K562 (cell line): ENCODE data around the gene NRXN2. TPM values are rescaled to one million over a fixed set of nuclear protein-coding genes. Genes with fewer than 3 reads are reported as not detected.

Experiments used
- ATAC-seq: fragments of 200-7000 bp; cut with Tn5 transposase; 3 replicates; pipeline ENCODE4 v1.9.1; 2020; ENCODE audit warnings: moderate library complexity
- BruUV-seq: library from RNA; stranded (reverse); fragments of 400-500 nt; replicated peaks from 2 replicates; lab custom pipeline; 2021; lab: Mats Ljungman, UMichigan
- CTCF ChIA-PET: fragments of 300-600 bp; formaldehyde crosslinking; extraction: SDS; loops from one replicate; lab custom pipeline; 2021; ENCODE audit warnings: low intra/inter-chr PET ratio; lab: Yijun Ruan, JAX
- POLR2A ChIA-PET: fragments of 300-600, 350-650 bp; sonication (Branson Sonifier 250); formaldehyde crosslinking; extraction: SDS; loops from one replicate; lab custom pipeline; 2021; ENCODE audit warnings: antibody characterized with exemption, inconsistent platforms; lab: Yijun Ruan, JAX
- DNase-seq, 4 experiments: peaks; one replicate each; pipeline versions ENCODE4 v3.0.0 to v3.0.0-alpha.2; 2011 to 2018; ENCODE audit warnings: low spot score in 3 of 4, mixed read lengths in 3 of 4; ENCODE audit errors: extremely low read depth in 1 of 4
- FAIRE-seq: peaks from 2 replicates; lab custom pipeline; 2011; peaks lifted over from hg19 to GRCh38; lab: Jason Lieb, UNC
- H2AFZ ChIP-seq: 2 replicates; pipeline ENCODE4 v1.6.0; 2011; ENCODE audit warnings: low read depth, low read length, control low read depth, inconsistent platforms
- H3K27ac ChIP-seq: fragments of 200-600 bp; 3 replicates; pipeline ENCODE4 v1.8.0; 2011; ENCODE audit warnings: low read depth, mild to moderate bottlenecking, control low read depth, inconsistent platforms, low read length, moderate library complexity, mixed read lengths; ENCODE audit errors: extremely low read depth
- H3K27me3 ChIP-seq, 2 experiments: fragments of 300-600 bp in 1 of 2; 2 replicates in 1 of 2; 3 replicates in 1 of 2; pipeline versions ENCODE4 v1.6.0 to v1.8.0; 2011; ENCODE audit warnings: inconsistent platforms in 2 of 2, low read length in 2 of 2, mild to moderate bottlenecking in 1 of 2, mixed read lengths in 1 of 2, moderate library complexity in 1 of 2; ENCODE audit not compliant: control insufficient read depth in 2 of 2, insufficient read depth in 2 of 2
- H3K36me3 ChIP-seq: fragments of 300-600 bp; 3 replicates; pipeline ENCODE4 v1.8.0; 2011; ENCODE audit warnings: mild to moderate bottlenecking, low read length, inconsistent platforms; ENCODE audit not compliant: control insufficient read depth, insufficient read depth
- H3K4me1 ChIP-seq, 2 experiments: fragments of 200-600 bp in 1 of 2; replicated peaks in 1 of 2; 2 replicates in 1 of 2; 3 replicates in 1 of 2; pipeline versions ENCODE4 v1.5.1 to v1.8.0; 2011; ENCODE audit warnings: inconsistent platforms in 2 of 2, low read length in 2 of 2, mild to moderate bottlenecking in 1 of 2, mixed read lengths in 1 of 2, moderate library complexity in 1 of 2; ENCODE audit not compliant: control insufficient read depth in 2 of 2, insufficient read depth in 2 of 2
- H3K4me2 ChIP-seq: 2 replicates; pipeline ENCODE4 v1.6.1; 2011; ENCODE audit warnings: low read length, control low read depth, inconsistent platforms, mixed read lengths; ENCODE audit not compliant: insufficient read depth
- H3K4me3 ChIP-seq: fragments of 200-600 bp; sonication (generic), shearing (Covaris generic); 2 replicates; pipeline ENCODE4 v1.5.1; 2016; ENCODE audit warnings: control low read depth, inconsistent platforms
- H3K79me2 ChIP-seq: fragments of 200-600 bp; 3 replicates; pipeline ENCODE4 v1.8.0; 2011; ENCODE audit warnings: low read length, inconsistent platforms; ENCODE audit not compliant: control insufficient read depth, insufficient read depth
- H3K9ac ChIP-seq, 2 experiments: 2 replicates each; pipeline versions ENCODE4 v1.6.0 to v1.6.1; 2011; ENCODE audit warnings: low read depth in 2 of 2, low read length in 2 of 2, control low read depth in 1 of 2, inconsistent platforms in 1 of 2, mild to moderate bottlenecking in 1 of 2, mixed read lengths in 1 of 2; ENCODE audit not compliant: insufficient read depth in 1 of 2
- H3K9me1 ChIP-seq: one replicate; pipeline ENCODE4 v1.6.0; 2011; ENCODE audit warnings: inconsistent platforms, mild to moderate bottlenecking, low read length, moderate library complexity; ENCODE audit not compliant: control insufficient read depth, insufficient read depth
- H3K9me3 ChIP-seq: replicated peaks from 2 replicates; pipeline ENCODE4 v1.5.1; 2011; ENCODE audit warnings: low read depth, low read length, inconsistent platforms; ENCODE audit not compliant: control insufficient read depth, insufficient read depth
- H4K20me1 ChIP-seq: replicated peaks from 2 replicates; pipeline ENCODE4 v1.6.1; 2011; ENCODE audit warnings: low read length, inconsistent platforms, mixed read lengths; ENCODE audit not compliant: control insufficient read depth, insufficient read depth
- BACH1 ChIP-seq: fragments of 200-800 bp; sonication (Bioruptor generic); IDR thresholded peaks from 2 replicates; pipeline ENCODE4 v1.6.1; 2016; ENCODE audit warnings: missing genetic modification characterization, missing compliant biosample characterization
- CTCF ChIP-seq, 3 experiments: IDR thresholded peaks in 2 of 3; conservative IDR thresholded peaks in 1 of 3; 2 replicates each; pipeline ENCODE4 v1.5.1; 2011 to 2012; ENCODE audit warnings: low read length in 3 of 3, mild to moderate bottlenecking in 3 of 3, control low read depth in 2 of 3, improper control_type of control experiment in 1 of 3, inconsistent platforms in 1 of 3, low read depth in 1 of 3, mixed read lengths in 1 of 3, moderate library complexity in 1 of 3; ENCODE audit not compliant: insufficient read depth in 2 of 3
- E2F5 ChIP-seq: sonication (generic); formaldehyde crosslinking; IDR thresholded peaks from 2 replicates; pipeline ENCODE4 v1.8.0; 2022; ENCODE audit warnings: mild to moderate bottlenecking, missing genetic modification reagents
- JUN ChIP-seq, 2 experiments: sonication (generic) in 1 of 2; formaldehyde crosslinking in 1 of 2; IDR thresholded peaks; 2 replicates each; pipeline versions ENCODE4 v1.6.1 to v1.8.0; 2012 to 2022; ENCODE audit warnings: borderline replicate concordance in 2 of 2, mild to moderate bottlenecking in 2 of 2, improper control_type of control experiment in 1 of 2, low read depth in 1 of 2, low read length in 1 of 2, missing genetic modification reagents in 1 of 2
- KAT8 ChIP-seq: fragments of 450-650 bp; IDR thresholded peaks from 2 replicates; pipeline ENCODE4 v1.6.1; 2016; ENCODE audit warnings: low read depth, mild to moderate bottlenecking
- KDM1A ChIP-seq, 2 experiments: fragments of 450-650 bp; IDR thresholded peaks; 2 replicates each; pipeline ENCODE4 v1.6.1; 2016; ENCODE audit warnings: mild to moderate bottlenecking in 2 of 2
- MTA3 ChIP-seq: fragments of 450-650 bp; formaldehyde crosslinking; IDR thresholded peaks from 2 replicates; pipeline ENCODE4 v1.6.1; 2017; ENCODE audit warnings: mild to moderate bottlenecking, borderline replicate concordance
- MYBL2 ChIP-seq, 2 experiments: fragments of 450-650 bp in 1 of 2; sonication (generic) in 1 of 2; formaldehyde crosslinking in 1 of 2; IDR thresholded peaks; 2 replicates each; pipeline versions ENCODE4 v1.6.1 to v1.8.1; 2017 to 2022; ENCODE audit warnings: borderline replicate concordance in 1 of 2, inconsistent platforms in 1 of 2, low read depth in 1 of 2, mild to moderate bottlenecking in 1 of 2, missing genetic modification reagents in 1 of 2, moderate library complexity in 1 of 2
- NCOA6 ChIP-seq: fragments of 450-650 bp; IDR thresholded peaks from 2 replicates; pipeline ENCODE4 v1.6.1; 2017; ENCODE audit warnings: mild to moderate bottlenecking
- RHOXF2B ChIP-seq: fragments of 250-450 bp; sonication (Bioruptor Pico); conservative IDR thresholded peaks from 2 replicates; pipeline ENCODE4 v1.5.1; 2021
- TAL1 ChIP-seq: fragments of 450-650 bp; IDR thresholded peaks from 2 replicates; pipeline ENCODE4 v1.6.1; 2016; ENCODE audit warnings: mild to moderate bottlenecking
- TBP ChIP-seq: optimal IDR thresholded peaks from 2 replicates; pipeline ENCODE3; 2011; ENCODE audit warnings: low read depth, low read length, improper control_type of control experiment
- TCF3 ChIP-seq: sonication (generic); formaldehyde crosslinking; IDR thresholded peaks from 2 replicates; pipeline ENCODE4 v1.4.0; 2020; ENCODE audit warnings: mild to moderate bottlenecking, missing genetic modification reagents
- ZNF232 ChIP-seq: sonication (generic); formaldehyde crosslinking; IDR thresholded peaks from 2 replicates; pipeline ENCODE4 v1.8.0; 2022; ENCODE audit warnings: mild to moderate bottlenecking, missing genetic modification reagents
- ZNF384 ChIP-seq: IDR thresholded peaks from 2 replicates; pipeline ENCODE4 v1.6.1; 2012; ENCODE audit warnings: low read depth, low read length, improper control_type of control experiment
- ZNF398 ChIP-seq: fragments of 250-450 bp; sonication (Bioruptor Pico); IDR thresholded peaks from 2 replicates; pipeline ENCODE4 v1.8.0; 2021; ENCODE audit warnings: moderate library complexity, mild to moderate bottlenecking, inconsistent platforms
- WGBS: fragments of 100-300 bp; shearing (Covaris generic); methylation state at CpG from one replicate; pipeline ENCODE4 v1.1.6; 2016; ENCODE audit warnings: low coverage, mixed read lengths; ENCODE audit not compliant: insufficient coverage; ENCODE audit errors: missing lambda C conversion rate; 5-methylcytosine and 5-hydroxymethylcytosine counted together
- in situ Hi-C: fragments of 300-500 bp; cut with MboI; formaldehyde crosslinking; loops from 4 replicates; pipeline ENCODE4 v1.15.0; 2018; ENCODE audit warnings: inconsistent platforms, mixed read lengths
- intact Hi-C: fragments of 100-400 bp; cut with micrococcal nuclease; formaldehyde crosslinking; loops from 2 replicates; pipeline ENCODE4 v1.14.2; 2022
- polyA plus RNA-seq, 8 experiments: library from polyadenylated mRNA; depleted of rRNA in 4 of 8; stranded (reverse) in 5 of 8; unstranded in 3 of 8; fragments of >200 nt; fragmentation: Nextera tagmentation in 2 of 8; fragmentation: Illumina TruSeq in 1 of 8; extraction: Ambion mirVana in 2 of 8; extraction: Trizol in 1 of 8; gene quantifications; 2 replicates each; pipeline versions ENCODE4 v1.2.1 to v1.2.3, GENCODE V29; 2011 to 2014; ENCODE audit warnings: inconsistent platforms in 1 of 8, missing spikeins in 1 of 8
- total RNA-seq, 7 experiments: library from RNA; depleted of rRNA in 6 of 7; stranded (reverse); fragments of >200 nt in 6 of 7; fragmentation: Illumina TruSeq in 2 of 7; extraction: Trizol in 2 of 7; gene quantifications; 2 replicates each; pipeline versions ENCODE4 v1.2.1 to v1.2.3, GENCODE V29; 2011 to 2021; ENCODE audit warnings: low replicate concordance in 1 of 7

The NRXN2 gene
- total and polyA plus RNA-seq, 9 of the 15 experiments (the other 6 are each of a cell fraction or from before 2014, with no cell fraction given) = 0.07 to 0.47 (median 0.15) TPM; not detected in 4

- DNase-seq = no peak
- Histone ChIP-seq H3K79me2 (no peaks in the 10 kb centered on the region), H2AFZ (no peak overlapping the region), H3K4me2 (no peak overlapping the region), H3K36me3 (no peaks in the 10 kb centered on the region), H4K20me1 (no peaks in the 10 kb centered on the region), H3K4me1 (peaks cover 0 to 14% of the 10 kb centered on the region in 2 experiments; a peak in 4 of 5 replicates), H3K9ac (no peak overlapping the region), H3K4me3 (no peak overlapping the region), H3K9me1 (no peaks in the 10 kb centered on the region), H3K27me3 (peaks cover 0 to 7% of the 10 kb centered on the region in 2 experiments; a peak in 2 of 5 replicates), H3K9me3 (no peaks in the 10 kb centered on the region), H3K27ac (no peak overlapping the region)
- WGBS = 37% methylated on average over 3 of the region's 3 CpGs
- ATAC-seq = no peak
- TF ChIP-seq RHOXF2B (CRISPR knock-in tag) (no peak), NCOA6 (no peak), ZNF398 (no peak), BACH1 (no peak), TBP (no peak), MTA3 (no peak), TCF3 (CRISPR knock-in tag) (no peak), CTCF (IDR thresholded peaks at IDR 0.05 in 2 of 3, conservative IDR thresholded peaks at IDR 0.05 in 1 of 3; ENCODE audit: insufficient read depth in 2 of 3, low read depth in 1 of 3, low read length in 3 of 3) (no peak), TAL1 (no peak), KDM1A (IDR thresholded peaks at IDR 0.05) (no peak), ZNF384 (no peak), KAT8 (no peak), E2F5 (CRISPR knock-in tag) (no peak), ZNF232 (CRISPR knock-in tag) (no peak), JUN (IDR thresholded peaks at IDR 0.05; ENCODE audit: borderline replicate concordance, low read depth, low read length) (no peak), JUN (CRISPR knock-in tag; IDR thresholded peaks at IDR 0.05; ENCODE audit: borderline replicate concordance) (no peak), MYBL2 (IDR thresholded peaks at IDR 0.05; ENCODE audit: low read depth) (no peak), MYBL2 (CRISPR knock-in tag; IDR thresholded peaks at IDR 0.05; ENCODE audit: borderline replicate concordance) (no peak)
- no peak for FAIRE-seq
- no TSS peak for BruUV-seq
- ChIA-PET CTCF (no interaction called here), POLR2A (no interaction called here)
- in situ Hi-C loops = no loop called here
- intact Hi-C loops = no loop called here
Observed at GRCh38 chr11:64731601-64732000, 8.6 kb upstream of the NRXN2 start.
